Spleen (tissue), 11 donors: ENCODE results near the gene HOXB6. TPM values are rescaled to one million over a fixed set of nuclear protein-coding genes. Genes with fewer than 3 reads are reported as not detected.

Experiments
- DNase-seq: peaks from one replicate; pipeline ENCODE4 v3.0.0-alpha.2; 2020
- H3K27ac ChIP-seq, 8 donors: fragments of 200-600 bp; sonication (generic) in 7 of 8; 1 replicate in 4 of 8; 2 replicates in 4 of 8; pipeline versions ENCODE4 v1.5.0 to v1.8.0; 2016 to 2021; ENCODE audit warnings: inconsistent platforms in 4 of 8, mild to moderate bottlenecking in 4 of 8, moderate library complexity in 1 of 8
- H3K27me3 ChIP-seq, 7 donors: fragments of 200-600 bp; sonication (generic) in 6 of 7; replicated peaks in 1 of 7; 1 replicate in 4 of 7; 2 replicates in 3 of 7; pipeline versions ENCODE4 v1.5.0 to v1.8.0; 2016 to 2021; ENCODE audit warnings: inconsistent platforms in 3 of 7, mild to moderate bottlenecking in 1 of 7
- H3K36me3 ChIP-seq, 6 donors: fragments of 200-600 bp; sonication (generic) in 5 of 6; 1 replicate in 4 of 6; 2 replicates in 2 of 6; pipeline versions ENCODE4 v1.5.0 to v1.8.0; 2016 to 2021; ENCODE audit warnings: inconsistent platforms in 2 of 6
- H3K4me1 ChIP-seq, 6 donors: fragments of 200-600 bp; sonication (generic) in 5 of 6; 1 replicate in 3 of 6; 2 replicates in 3 of 6; pipeline versions ENCODE4 v1.5.0 to v1.8.0; 2016 to 2021; ENCODE audit warnings: inconsistent platforms in 3 of 6
- H3K4me3 ChIP-seq, 8 donors: fragments of 200-600 bp; sonication (generic) in 7 of 8; 1 replicate in 4 of 8; 2 replicates in 4 of 8; pipeline versions ENCODE4 v1.5.0 to v1.8.0; 2016 to 2021; ENCODE audit warnings: inconsistent platforms in 4 of 8, mild to moderate bottlenecking in 4 of 8, moderate library complexity in 2 of 8
- H3K9me3 ChIP-seq, 8 donors: fragments of 200-600 bp; sonication (generic) in 7 of 8; 1 replicate in 4 of 8; 2 replicates in 4 of 8; pipeline versions ENCODE4 v1.5.0 to v1.8.0; 2016 to 2021; ENCODE audit warnings: inconsistent platforms in 4 of 8
- CTCF ChIP-seq, 11 experiments: fragments of 200-600 bp in 7 of 11; fragments of 450-650 bp in 4 of 11; sonication (generic) in 4 of 11; IDR thresholded peaks in 8 of 11; conservative IDR thresholded peaks in 3 of 11; 1 replicate in 7 of 11; 2 replicates in 4 of 11; pipeline versions ENCODE4 v1.4.0 to v1.8.0; 2016 to 2021; ENCODE audit warnings: antibody characterized with exemption in 11 of 11, inconsistent platforms in 4 of 11, mild to moderate bottlenecking in 1 of 11
- POLR2A ChIP-seq, 3 donors: fragments of 450-650 bp; IDR thresholded peaks; one replicate each; pipeline ENCODE4 v1.5.1; 2017; ENCODE audit warnings: antibody characterized with exemption in 3 of 3, mild to moderate bottlenecking in 1 of 3
- POLR2AphosphoS5 ChIP-seq, 3 donors: sonication (generic); formaldehyde crosslinking; IDR thresholded peaks; one replicate each; pipeline ENCODE4 v1.5.1; 2017; ENCODE audit warnings: antibody characterized with exemption in 3 of 3
- WGBS, 5 donors: extraction: QIAGEN DNeasy Blood & Tissue Kit in 3 of 5; methylation state at CpG; one replicate each; pipeline versions ENCODE4 v1.1.5 to v1.1.7; 2013 to 2018; 5-methylcytosine and 5-hydroxymethylcytosine counted together
- intact Hi-C: fragments of 100-400 bp; cut with DNase I; formaldehyde crosslinking; loops from one replicate; pipeline ENCODE4 v1.15.0; 2023; ENCODE audit warnings: low total_unique reads
- polyA plus RNA-seq, 3 donors: library from polyadenylated mRNA; stranded (reverse); fragments of 200-250 nt; gene quantifications; one replicate each; pipeline ENCODE4 v1.2.1, GENCODE V29; 2013
- total RNA-seq, 7 donors: library from RNA; depleted of rRNA in 3 of 7; stranded (reverse); fragments of >200 nt in 3 of 7; fragmentation: NEBNext Ultra II Directional in 4 of 7; extraction: Animal tissue kit (Norgen Biotek cat#: 25700) in 4 of 7; gene quantifications; one replicate each; pipeline versions ENCODE4 v1.1.0 to v1.2.1, GENCODE V29; 2016 to 2021
- donor health status: healthy with polysubstance abuse.
- donor health status: DM: no; HTN: no; CAD: no; lungs with moderate emphysema.
- donor health status: DM: no; HTN: no; CAD: no.
- donor health status: Bipolar disorder and iron deficiency.
- donor health status: healthy.
- donor health status: DM: no; HTN: no; CAD: no.
- donor health status: DM: yes; HTN: yes; CAD: no.

HOXB6 gene
- total and polyA plus RNA-seq, 10 donors = 1.2 to 4.5 (median 2.9) TPM

- Histone ChIP-seq H3K4me3 (no peak overlapping the region), H3K4me1 (peaks cover 0 to 50% (median 14%) of the 10 kb centered on the region in 6 donors), H3K36me3 (peaks cover 0 to 17% (median 0%) of the 10 kb centered on the region in 6 donors), H3K27ac (peak overlapping the region in 7 of 8 donors; percentile 13 to 94 (median 53)), H3K9me3 (no peaks in the 10 kb centered on the region), H3K27me3 (peaks cover 0 to 46% (median 6%) of the 10 kb centered on the region in 7 donors)
- TF ChIP-seq CTCF (IDR thresholded peaks at IDR 0.05 in 8 of 11, conservative IDR thresholded peaks at IDR 0.05 in 3 of 11) (no peak), POLR2A (IDR thresholded peaks at IDR 0.05) (no peak), POLR2AphosphoS5 (IDR thresholded peaks at IDR 0.05) (no peak)
- intact Hi-C loops = no loop called here
- 78 to 94% (median 87%) methylated on average over 19 of the region's 19 CpGs for WGBS, 5 donors
- DNase-seq = no peak
These were observed 53.6 kb downstream of the HOXB6 start for GRCh38 chr17:48551214-48551555.

DNA sequence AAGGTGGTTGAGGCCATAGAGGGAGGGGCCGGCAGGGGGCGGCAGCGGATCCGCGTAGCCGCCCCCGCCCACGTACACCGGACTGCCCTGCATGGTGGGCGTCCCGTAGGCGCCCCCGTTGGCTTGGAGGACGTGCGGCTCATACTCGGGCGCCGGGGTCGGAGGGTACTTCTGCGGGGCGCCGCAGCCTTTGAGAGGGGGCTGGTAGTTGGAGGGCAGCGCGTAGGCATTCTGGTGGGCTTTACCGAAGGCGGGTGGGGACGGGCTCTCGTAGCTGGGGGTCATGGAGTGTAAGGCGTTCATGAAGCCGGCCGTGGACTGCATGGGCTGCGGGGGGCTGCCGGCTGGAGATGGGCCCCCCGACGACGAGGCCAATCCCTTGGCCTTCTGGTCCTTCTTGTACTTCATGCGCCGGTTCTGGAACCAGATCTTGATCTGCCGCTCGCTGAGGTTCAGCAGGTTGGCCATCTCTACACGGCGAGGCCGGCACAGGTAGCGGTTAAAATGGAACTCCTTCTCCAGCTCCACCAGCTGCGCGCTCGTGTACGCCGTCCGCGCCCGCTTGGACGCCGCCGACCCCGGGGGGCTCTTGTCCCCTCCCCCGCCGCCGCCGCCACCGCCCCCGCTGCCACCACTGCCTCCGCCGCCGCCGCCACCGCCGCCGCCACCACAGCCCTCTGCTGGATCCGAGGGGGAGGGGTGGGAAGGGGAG lies 54.1 kb downstream of the HOXB6 start:
- H3K27ac ChIP-seq = peak overlapping the region in 6 of 8 donors; percentile 46 to 94 (median 76)
- intact Hi-C loops = no loop called here
- 79 to 90% (median 89%) methylated on average over 55 to 70 of the region's 70 CpGs for WGBS, 5 donors

GRCh38 chr17:48549914-48550501 lies 54.8 kb downstream of the HOXB6 start:
- no peaks in the 10 kb centered on the region for H3K9me3 ChIP-seq
- intact Hi-C loops = no loop called here
- peaks cover 0 to 17% (median 0%) of the 10 kb centered on the region in 6 donors for H3K36me3 ChIP-seq
- H3K27me3 ChIP-seq = peaks cover 0 to 46% (median 0%) of the 10 kb centered on the region in 7 donors
- TF ChIP-seq POLR2A (IDR thresholded peaks at IDR 0.05) (no peak), CTCF (IDR thresholded peaks at IDR 0.05 in 8 of 11, conservative IDR thresholded peaks at IDR 0.05 in 3 of 11) (no peak), POLR2AphosphoS5 (IDR thresholded peaks at IDR 0.05) (no peak)
- peak overlapping the region in 1 of 8 donors; percentile 7 for H3K4me3 ChIP-seq
- 81 to 90% (median 88%) methylated on average over 18 of the region's 18 CpGs for WGBS, 5 donors
- no peak for DNase-seq
- H3K4me1 ChIP-seq = peaks cover 0 to 52% (median 11%) of the 10 kb centered on the region in 6 donors
- peak overlapping the region in 6 of 8 donors; percentile 46 to 94 (median 76) for H3K27ac ChIP-seq

More for the DNA sequence above, 54.1 kb downstream of the HOXB6 start:
- Histone ChIP-seq H3K27me3 (peaks cover 0 to 46% (median 2%) of the 10 kb centered on the region in 7 donors), H3K4me1 (peaks cover 0 to 50% (median 11%) of the 10 kb centered on the region in 6 donors), H3K36me3 (peaks cover 0 to 17% (median 0%) of the 10 kb centered on the region in 6 donors), H3K4me3 (peak overlapping the region in 1 of 8 donors; percentile 7), H3K9me3 (no peaks in the 10 kb centered on the region)
- TF ChIP-seq CTCF (IDR thresholded peaks at IDR 0.05 in 8 of 11, conservative IDR thresholded peaks at IDR 0.05 in 3 of 11) (no peak), POLR2AphosphoS5 (IDR thresholded peaks at IDR 0.05) (peak in 1 of 3 donors; percentile 5), POLR2A (IDR thresholded peaks at IDR 0.05) (no peak)
- no peak for DNase-seq

GRCh38 chr17:48549281-48549630 lies 55.5 kb downstream of the HOXB6 start:
- no peak for TF ChIP-seq CTCF (IDR thresholded peaks at IDR 0.05 in 8 of 11, conservative IDR thresholded peaks at IDR 0.05 in 3 of 11)
- no peak for TF ChIP-seq POLR2A (IDR thresholded peaks at IDR 0.05)
- TF ChIP-seq POLR2AphosphoS5 (IDR thresholded peaks at IDR 0.05) = no peak
- WGBS, 5 donors = 69 to 80% (median 73%) methylated on average over 3 of the region's 3 CpGs
- H3K4me3 ChIP-seq = no peak overlapping the region
- intact Hi-C loops = no loop called here
- peaks cover 0 to 17% (median 0%) of the 10 kb centered on the region in 6 donors for H3K36me3 ChIP-seq
- no peaks in the 10 kb centered on the region for H3K9me3 ChIP-seq
- H3K4me1 ChIP-seq = peaks cover 0 to 59% (median 16%) of the 10 kb centered on the region in 6 donors
- no peak for DNase-seq
- peak overlapping the region in 7 of 8 donors; percentile 57 to 94 (median 88) for H3K27ac ChIP-seq
- H3K27me3 ChIP-seq = peaks cover 0 to 46% (median 5%) of the 10 kb centered on the region in 7 donors
